ENCODE measurements around the gene PLA2G3. TPM values are rescaled to one million over a fixed set of nuclear protein-coding genes. Genes with fewer than 3 reads are reported as not detected.
"Not testable (repeated sequence)": the region's sequence is repeated elsewhere in the genome, so short reads cannot be mapped to it uniquely, and the experiment has no call there.

Gene PLA2G3
- total and polyA plus RNA-seq, 7 donors = 5.2 TPM; not detected in 6

DNA sequence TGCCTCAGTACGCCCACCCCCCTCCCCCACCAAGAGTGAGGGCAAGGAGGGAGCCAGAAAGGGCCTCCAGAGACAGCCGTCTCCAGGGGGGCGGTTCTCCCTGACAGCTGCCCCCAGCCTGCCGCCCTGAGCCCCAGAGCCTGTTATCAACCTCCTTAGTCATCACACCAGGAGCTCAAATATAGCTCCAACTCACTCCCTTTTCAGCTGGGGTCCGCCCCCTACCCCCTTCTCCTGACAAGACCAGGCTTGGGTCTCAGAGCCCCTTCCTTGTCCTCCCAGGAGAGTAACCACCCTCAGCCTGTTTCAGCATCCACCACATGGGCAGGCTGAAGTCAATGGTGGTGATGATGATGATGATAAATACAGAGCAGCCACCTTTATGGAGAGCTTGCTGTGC, 20.1 kb downstream of the PLA2G3 start:
- no peak overlapping the region for H3K27ac ChIP-seq
- no peak overlapping the region for H3K4me3 ChIP-seq
- TF ChIP-seq POLR2A (IDR thresholded peaks at IDR 0.05) (no peak), EP300 (IDR thresholded peaks at IDR 0.05) (no peak), POLR2AphosphoS5 (IDR thresholded peaks at IDR 0.05) (no peak)
- TF ChIP-seq, protein P1, sequence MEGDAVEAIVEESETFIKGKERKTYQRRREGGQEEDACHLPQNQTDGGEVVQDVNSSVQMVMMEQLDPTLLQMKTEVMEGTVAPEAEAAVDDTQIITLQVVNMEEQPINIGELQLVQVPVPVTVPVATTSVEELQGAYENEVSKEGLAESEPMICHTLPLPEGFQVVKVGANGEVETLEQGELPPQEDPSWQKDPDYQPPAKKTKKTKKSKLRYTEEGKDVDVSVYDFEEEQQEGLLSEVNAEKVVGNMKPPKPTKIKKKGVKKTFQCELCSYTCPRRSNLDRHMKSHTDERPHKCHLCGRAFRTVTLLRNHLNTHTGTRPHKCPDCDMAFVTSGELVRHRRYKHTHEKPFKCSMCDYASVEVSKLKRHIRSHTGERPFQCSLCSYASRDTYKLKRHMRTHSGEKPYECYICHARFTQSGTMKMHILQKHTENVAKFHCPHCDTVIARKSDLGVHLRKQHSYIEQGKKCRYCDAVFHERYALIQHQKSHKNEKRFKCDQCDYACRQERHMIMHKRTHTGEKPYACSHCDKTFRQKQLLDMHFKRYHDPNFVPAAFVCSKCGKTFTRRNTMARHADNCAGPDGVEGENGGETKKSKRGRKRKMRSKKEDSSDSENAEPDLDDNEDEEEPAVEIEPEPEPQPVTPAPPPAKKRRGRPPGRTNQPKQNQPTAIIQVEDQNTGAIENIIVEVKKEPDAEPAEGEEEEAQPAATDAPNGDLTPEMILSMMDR (IDR thresholded peaks at IDR 0.05) = no peak
- 80 to 87% methylated on average over 5 of the region's 5 CpGs for WGBS, 2 donors
- H3K9me3 ChIP-seq = no peaks in the 10 kb centered on the region
- H3K4me1 ChIP-seq = peaks cover 0 to 18% (median 15%) of the 10 kb centered on the region in 4 donors
- intact Hi-C loops (cut with DNase I) = loop anchor here (10.0 kb wide), 1 partner anchor 355 kb away; no protein-coding TSS in a partner anchor
- H3K27me3 ChIP-seq = no peaks in the 10 kb centered on the region
- DNase-seq = no peak
- H3K36me3 ChIP-seq = no peaks in the 10 kb centered on the region

DNA sequence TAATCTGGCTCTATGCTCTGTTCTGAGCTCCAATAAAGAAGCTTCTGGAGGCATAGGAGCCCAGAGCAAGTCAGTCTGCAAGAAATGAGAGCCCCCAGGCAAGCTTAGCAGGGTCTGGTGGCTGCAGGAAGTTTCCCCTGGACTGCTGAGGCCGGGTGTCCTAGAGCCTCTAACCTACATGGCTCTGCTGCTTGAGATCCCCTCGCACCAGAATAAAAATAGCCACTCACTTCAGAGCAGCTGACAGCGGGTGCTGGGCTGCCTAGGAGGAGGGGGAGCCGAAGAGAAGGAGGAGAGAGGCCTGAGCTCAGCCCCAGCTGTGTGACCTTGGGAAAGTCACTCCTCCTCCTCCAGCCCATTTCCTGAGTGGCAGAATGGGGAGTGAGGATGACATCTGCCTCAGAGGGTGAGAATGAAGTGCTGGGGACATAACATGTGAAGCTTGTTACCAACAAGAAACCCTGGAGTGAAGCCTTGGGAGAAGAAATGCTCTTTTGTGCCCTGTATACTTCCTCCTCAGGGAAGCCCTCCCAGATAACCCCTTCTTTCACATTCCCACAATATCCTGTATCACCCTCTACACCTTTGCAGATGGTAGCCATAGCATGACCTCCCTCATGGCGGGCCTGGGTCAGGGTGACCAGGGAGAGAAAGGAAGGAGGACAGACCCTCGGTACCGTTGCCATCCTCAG, 21.1 kb downstream of the PLA2G3 start:
- H3K27ac ChIP-seq = no peak overlapping the region
- no peak overlapping the region for H3K4me3 ChIP-seq
- no peaks in the 10 kb centered on the region for H3K36me3 ChIP-seq
- TF ChIP-seq POLR2AphosphoS5 (IDR thresholded peaks at IDR 0.05) (no peak), POLR2A (IDR thresholded peaks at IDR 0.05) (no peak), EP300 (IDR thresholded peaks at IDR 0.05) (no peak)
- TF ChIP-seq, protein P1 (IDR thresholded peaks at IDR 0.05) = no peak
- no peak for DNase-seq
- intact Hi-C loops (cut with DNase I) = no loop called here
- no peaks in the 10 kb centered on the region for H3K27me3 ChIP-seq
- peaks cover 0 to 18% (median 15%) of the 10 kb centered on the region in 4 donors for H3K4me1 ChIP-seq
- 76 to 85% methylated on average over 7 of the region's 7 CpGs for WGBS, 2 donors
- H3K9me3 ChIP-seq = no peaks in the 10 kb centered on the region

DNA sequence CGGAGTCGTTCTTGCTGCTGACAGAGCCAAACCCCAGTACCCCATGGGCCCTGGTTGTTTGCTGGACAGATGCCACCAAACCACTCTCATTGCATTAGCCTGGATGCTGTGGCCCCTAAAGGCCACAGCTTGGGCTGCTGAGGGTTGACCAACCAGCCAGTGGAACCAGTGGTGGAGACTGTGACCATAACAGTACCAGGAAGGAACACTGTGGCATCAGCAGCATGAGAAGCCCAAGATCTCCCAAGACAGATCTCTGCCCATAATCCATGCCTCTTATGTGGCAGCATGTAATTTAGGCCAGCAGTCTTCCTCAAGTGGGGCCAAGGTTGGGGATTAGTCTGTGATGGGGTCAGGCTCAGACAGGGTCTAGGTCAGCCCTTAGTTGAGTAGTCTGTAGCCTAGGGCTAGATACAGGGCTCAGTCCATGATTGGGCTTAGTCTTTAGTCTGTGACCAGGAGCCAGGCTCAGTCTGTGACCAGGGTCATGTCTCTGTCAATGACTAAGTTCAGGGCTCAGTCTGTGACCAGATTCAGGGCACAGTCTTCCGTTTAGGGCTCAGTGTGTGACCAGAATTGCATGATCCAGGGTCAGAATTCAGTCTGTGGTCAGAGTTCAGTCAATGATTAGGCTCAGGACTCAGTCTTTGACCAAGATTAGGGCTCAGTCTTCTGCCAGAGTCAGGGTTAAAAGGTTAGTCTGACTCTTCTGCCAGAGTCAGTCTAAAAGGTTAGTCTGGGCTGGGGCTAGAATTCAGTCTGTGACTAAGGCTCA, 22.1 kb downstream of the PLA2G3 start:
- H3K4me3 ChIP-seq = no peak overlapping the region
- no peaks in the 10 kb centered on the region for H3K36me3 ChIP-seq
- H3K4me1 ChIP-seq = peaks cover 0 to 14% (median 13%) of the 10 kb centered on the region in 4 donors
- intact Hi-C loops (cut with DNase I) = no loop called here
- 83 to 89% methylated on average over 3 of the region's 3 CpGs for WGBS, 2 donors
- no peaks in the 10 kb centered on the region for H3K27me3 ChIP-seq
- H3K27ac ChIP-seq = no peak overlapping the region
- DNase-seq = no peak
- H3K9me3 ChIP-seq = no peaks in the 10 kb centered on the region
- TF ChIP-seq, protein P1 (IDR thresholded peaks at IDR 0.05) = no peak
- TF ChIP-seq POLR2A (IDR thresholded peaks at IDR 0.05) = no peak
- no peak for TF ChIP-seq EP300 (IDR thresholded peaks at IDR 0.05)
- no peak for TF ChIP-seq POLR2AphosphoS5 (IDR thresholded peaks at IDR 0.05)

DNA sequence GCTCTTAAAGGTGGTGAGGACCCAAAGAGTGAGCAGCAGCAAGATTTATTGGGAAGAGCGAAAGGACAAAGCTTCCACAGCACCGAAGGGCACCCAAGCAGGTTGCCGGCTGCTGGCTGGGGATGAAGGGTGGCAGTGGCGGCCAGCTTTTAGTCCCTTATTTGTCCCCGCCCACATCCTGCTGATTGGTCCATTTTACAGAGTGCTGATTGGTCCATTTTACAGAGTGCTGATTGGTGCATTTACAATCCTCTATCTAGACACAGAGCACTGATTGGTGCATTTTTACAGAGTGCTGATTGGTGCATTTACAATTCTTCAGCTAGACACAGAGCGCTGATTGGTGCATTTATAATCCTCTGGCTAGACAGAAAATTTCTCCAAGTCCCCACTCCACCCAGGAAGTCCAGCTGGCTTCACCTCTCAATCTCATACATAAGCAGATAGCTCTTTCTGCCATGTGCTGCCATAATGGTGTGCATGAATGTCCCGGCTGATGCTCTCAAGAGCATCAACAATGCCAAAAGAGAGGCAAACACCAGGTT, 27.7 kb downstream of the PLA2G3 start:
- not testable (repeated sequence) for H3K4me1 ChIP-seq
- WGBS, 2 donors = 89 to 95% methylated on average over 7 of the region's 7 CpGs

DNA sequence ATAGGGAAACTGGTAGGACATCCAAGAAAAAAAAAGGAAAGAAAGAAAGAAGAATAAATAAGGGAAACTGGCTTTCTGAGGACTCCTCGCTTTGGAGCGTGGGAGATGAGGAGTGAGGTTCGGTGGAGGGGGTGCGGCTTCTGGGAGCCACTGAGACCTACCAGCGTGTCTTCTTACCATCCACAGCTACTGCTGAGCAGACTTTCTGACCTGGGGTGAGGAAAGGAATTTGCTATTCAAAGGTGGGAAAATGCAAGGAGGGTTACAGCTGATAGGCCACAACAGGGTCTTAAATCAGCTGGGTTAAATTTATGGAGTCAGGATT, 32.5 kb downstream of the PLA2G3 start:
- H3K4me3 ChIP-seq = peak overlapping the region in 3 of 4 donors; percentile 73 to 94 (median 90)
- WGBS, 2 donors = 1% methylated on average over 5 of the region's 5 CpGs
- H3K36me3 ChIP-seq = peaks cover 7 to 30% (median 11%) of the 10 kb centered on the region in 4 donors
- H3K4me1 ChIP-seq = peaks cover 0 to 44% (median 34%) of the 10 kb centered on the region in 4 donors
- DNase-seq = no peak
- intact Hi-C loops (cut with DNase I) = loop anchor here (1.0 to 5.0 kb wide), 3 partner anchors 40 to 179 kb away; no protein-coding TSS in a partner anchor
- TF ChIP-seq POLR2A (IDR thresholded peaks at IDR 0.05) = no peak
- TF ChIP-seq EP300 (IDR thresholded peaks at IDR 0.05) = no peak
- TF ChIP-seq, protein P1 (IDR thresholded peaks at IDR 0.05) = no peak
- TF ChIP-seq POLR2AphosphoS5 (IDR thresholded peaks at IDR 0.05) = no peak
- no peaks in the 10 kb centered on the region for H3K27me3 ChIP-seq
- peak overlapping the region; percentile 96 to 100 (median 99) for H3K27ac ChIP-seq
- no peaks in the 10 kb centered on the region for H3K9me3 ChIP-seq

More for the DNA sequence above, 27.7 kb downstream of the PLA2G3 start:
- DNase-seq; H3K9me3 ChIP-seq; H3K27me3 ChIP-seq; H3K36me3 ChIP-seq; H3K4me3 ChIP-seq; H3K27ac ChIP-seq; intact Hi-C loops (cut with DNase I): not testable (repeated sequence)
